Measurements from ENCODE around the gene FOXB1. TPM values are rescaled to one million over a fixed set of nuclear protein-coding genes. Genes with fewer than 3 reads are reported as not detected.

Gene FOXB1
- total RNA-seq, 2 donors from 2014 or later, result not detected

GRCh38 chr15:60000113-60000823, 3.8 kb upstream of the FOXB1 start:
- Histone ChIP-seq H3K4me1 (peaks cover 0 to 27% of the 10 kb centered on the region in 2 donors), H3K9me3 (no peaks in the 10 kb centered on the region), H3K4me3 (no peak overlapping the region), H3K27me3 (peaks cover 76 to 98% of the 10 kb centered on the region in 2 donors), H3K36me3 (no peaks in the 10 kb centered on the region), H3K27ac (no peak overlapping the region)
- TF ChIP-seq, protein P1, sequence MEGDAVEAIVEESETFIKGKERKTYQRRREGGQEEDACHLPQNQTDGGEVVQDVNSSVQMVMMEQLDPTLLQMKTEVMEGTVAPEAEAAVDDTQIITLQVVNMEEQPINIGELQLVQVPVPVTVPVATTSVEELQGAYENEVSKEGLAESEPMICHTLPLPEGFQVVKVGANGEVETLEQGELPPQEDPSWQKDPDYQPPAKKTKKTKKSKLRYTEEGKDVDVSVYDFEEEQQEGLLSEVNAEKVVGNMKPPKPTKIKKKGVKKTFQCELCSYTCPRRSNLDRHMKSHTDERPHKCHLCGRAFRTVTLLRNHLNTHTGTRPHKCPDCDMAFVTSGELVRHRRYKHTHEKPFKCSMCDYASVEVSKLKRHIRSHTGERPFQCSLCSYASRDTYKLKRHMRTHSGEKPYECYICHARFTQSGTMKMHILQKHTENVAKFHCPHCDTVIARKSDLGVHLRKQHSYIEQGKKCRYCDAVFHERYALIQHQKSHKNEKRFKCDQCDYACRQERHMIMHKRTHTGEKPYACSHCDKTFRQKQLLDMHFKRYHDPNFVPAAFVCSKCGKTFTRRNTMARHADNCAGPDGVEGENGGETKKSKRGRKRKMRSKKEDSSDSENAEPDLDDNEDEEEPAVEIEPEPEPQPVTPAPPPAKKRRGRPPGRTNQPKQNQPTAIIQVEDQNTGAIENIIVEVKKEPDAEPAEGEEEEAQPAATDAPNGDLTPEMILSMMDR (IDR thresholded peaks at IDR 0.05), result no peak
- DNase-seq (ENCODE audit: low spot score), result no peak

GRCh38 chr15:60000824-60001609, 3.1 kb upstream of the FOXB1 start:
- Histone ChIP-seq H3K27ac (no peak overlapping the region), H3K4me3 (no peak overlapping the region), H3K36me3 (no peaks in the 10 kb centered on the region), H3K4me1 (peaks cover 0 to 34% of the 10 kb centered on the region in 2 donors), H3K27me3 (peaks cover 79 to 98% of the 10 kb centered on the region in 2 donors), H3K9me3 (no peaks in the 10 kb centered on the region)
- TF ChIP-seq, protein P1 (IDR thresholded peaks at IDR 0.05), result no peak
- no peak for DNase-seq (ENCODE audit: low spot score)

DNA sequence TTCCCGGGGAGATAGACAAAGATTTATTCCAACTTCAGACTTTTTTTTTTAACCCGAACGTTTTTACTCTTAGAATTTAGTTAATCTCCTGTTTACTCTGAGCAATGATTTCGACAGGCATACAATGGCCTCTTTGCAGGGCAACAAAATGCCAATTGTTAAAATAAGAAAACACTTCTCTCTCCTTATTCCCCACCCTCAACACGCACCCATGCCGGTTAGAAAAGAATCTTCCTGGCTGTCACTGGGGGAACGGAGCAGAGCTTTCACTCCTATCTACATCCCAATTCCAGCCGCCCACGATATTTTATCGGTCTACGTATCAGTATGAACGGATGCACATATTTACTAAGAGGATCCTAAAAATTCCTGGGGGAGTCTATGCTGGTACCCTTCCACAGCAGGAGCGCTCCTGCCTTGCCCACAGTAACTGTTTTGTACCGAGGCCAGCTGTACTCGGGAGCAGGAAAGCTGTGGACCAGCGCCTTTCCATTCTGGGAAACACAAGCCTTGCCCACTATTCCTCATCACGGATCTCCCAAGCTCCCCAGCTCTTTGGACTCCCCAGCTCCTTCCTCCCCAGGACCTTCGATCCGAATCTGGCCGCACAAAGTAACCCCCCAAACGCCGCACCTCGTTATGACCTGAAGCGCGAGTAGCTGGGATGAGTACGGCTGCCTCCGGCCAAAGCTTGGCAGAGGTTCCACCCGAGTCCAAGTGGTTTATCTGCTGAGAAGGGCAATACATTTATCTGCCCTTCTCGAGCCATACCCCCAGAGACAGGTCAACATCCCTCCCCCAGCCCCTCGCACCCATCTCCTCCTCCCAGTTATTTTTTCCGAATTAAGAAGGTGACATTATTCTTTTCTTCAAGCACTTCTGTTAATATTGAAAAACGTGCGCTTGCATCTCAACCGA, 2.2 kb upstream of the FOXB1 start:
- no peak for DNase-seq (ENCODE audit: low spot score)
- Histone ChIP-seq H3K4me3 (no peak overlapping the region), H3K4me1 (peaks cover 0 to 37% of the 10 kb centered on the region in 2 donors), H3K9me3 (no peaks in the 10 kb centered on the region), H3K27me3 (peaks cover 76 to 94% of the 10 kb centered on the region in 2 donors), H3K27ac (no peak overlapping the region), H3K36me3 (no peaks in the 10 kb centered on the region)
- TF ChIP-seq, protein P1 (IDR thresholded peaks at IDR 0.05), result no peak

- H3K27me3 ChIP-seq, result peaks cover 71 to 91% of the 10 kb centered on the region in 2 donors
- peaks cover 0 to 30% of the 10 kb centered on the region in 2 donors for H3K4me1 ChIP-seq
- no peak overlapping the region for H3K4me3 ChIP-seq
- H3K9me3 ChIP-seq, result no peaks in the 10 kb centered on the region
- DNase-seq (ENCODE audit: low spot score), result no peak
- no peak overlapping the region for H3K27ac ChIP-seq
- TF ChIP-seq, protein P1 (IDR thresholded peaks at IDR 0.05), result no peak
- no peaks in the 10 kb centered on the region for H3K36me3 ChIP-seq
These were observed 1.4 kb upstream of the FOXB1 start for GRCh38 chr15:60002528-60003218.

Data from right atrium auricular region (tissue), 2 donors.